HepG2 (cell line): ENCODE data around the gene RGS19. TPM values are rescaled to one million over a fixed set of nuclear protein-coding genes. Genes with fewer than 3 reads are reported as not detected.

ENCODE experiments used
- HBP1 ChIP-seq: IDR thresholded peaks from 2 replicates; pipeline ENCODE4 v1.6.1; 2016; ENCODE audit warnings: low read depth, control low read depth
- LCORL ChIP-seq, 2 experiments: fragments of 450-650 bp in 1 of 2; sonication (generic) in 1 of 2; formaldehyde crosslinking in 1 of 2; IDR thresholded peaks; 2 replicates each; pipeline versions ENCODE4 v1.5.0 to v1.6.1; 2017 to 2020; ENCODE audit warnings: antibody characterized with exemption in 1 of 2, missing genetic modification reagents in 1 of 2
- MED8 ChIP-seq: sonication (generic); formaldehyde crosslinking; IDR thresholded peaks from 2 replicates; pipeline ENCODE4 v1.8.1; 2023; ENCODE audit warnings: mild to moderate bottlenecking, missing genetic modification reagents; ENCODE audit not compliant: insufficient replicate concordance
- NR1H2 ChIP-seq: sonication (generic); formaldehyde crosslinking; IDR thresholded peaks from 2 replicates; pipeline ENCODE4 v1.8.1; 2022; ENCODE audit warnings: low read depth, missing genetic modification reagents, borderline replicate concordance
- NR2F1 ChIP-seq, 2 experiments: fragments of 450-650 bp in 1 of 2; formaldehyde crosslinking in 1 of 2; IDR thresholded peaks; 2 replicates each; pipeline versions ENCODE4 v1.5.0 to v1.6.1; 2016 to 2020; ENCODE audit warnings: mild to moderate bottlenecking in 1 of 2, missing compliant biosample characterization in 1 of 2, missing genetic modification reagents in 1 of 2, moderate library complexity in 1 of 2
- PCBP2 ChIP-seq: fragments of 200-400 bp; formaldehyde crosslinking; optimal IDR thresholded peaks from 2 replicates; pipeline ENCODE3; 2018; ENCODE audit warnings: low read length, low read depth; ENCODE audit not compliant: poor library complexity, severe bottlenecking
- PHF21A ChIP-seq: sonication (generic); formaldehyde crosslinking; IDR thresholded peaks from 2 replicates; pipeline ENCODE4 v1.5.0; 2020; ENCODE audit warnings: mild to moderate bottlenecking, missing genetic modification reagents
- POLR2A ChIP-seq, 2 experiments: IDR thresholded peaks; 2 replicates each; pipeline ENCODE4 v1.6.1; 2011; ENCODE audit warnings: low read depth in 2 of 2, low read length in 2 of 2, mild to moderate bottlenecking in 1 of 2, moderate library complexity in 1 of 2; ENCODE audit not compliant: insufficient read depth in 1 of 2
- RXRA ChIP-seq: sonication (generic); formaldehyde crosslinking; IDR thresholded peaks from 2 replicates; pipeline ENCODE4 v1.5.1; 2020; ENCODE audit warnings: missing genetic modification reagents
- RXRB ChIP-seq: IDR thresholded peaks from 2 replicates; pipeline ENCODE4 v1.6.1; 2016; ENCODE audit warnings: borderline replicate concordance, missing genetic modification reagents, missing compliant biosample characterization
- ZBTB1 ChIP-seq: sonication (generic); formaldehyde crosslinking; IDR thresholded peaks from 2 replicates; pipeline ENCODE4 v1.4.0; 2020; ENCODE audit warnings: missing genetic modification reagents, borderline replicate concordance
- ZMYM2 ChIP-seq: sonication (generic); formaldehyde crosslinking; IDR thresholded peaks from 2 replicates; pipeline ENCODE4 v1.8.0; 2022; ENCODE audit warnings: mild to moderate bottlenecking, missing genetic modification reagents
- ZNF225 ChIP-seq: sonication (generic); formaldehyde crosslinking; IDR thresholded peaks from 2 replicates; pipeline ENCODE4 v1.4.0; 2020; ENCODE audit warnings: mild to moderate bottlenecking, missing genetic modification reagents
- ZNF253 ChIP-seq: sonication (generic); formaldehyde crosslinking; IDR thresholded peaks from 2 replicates; pipeline ENCODE4 v1.8.0; 2022; ENCODE audit warnings: mild to moderate bottlenecking, missing genetic modification reagents, borderline replicate concordance
- ZNF292 ChIP-seq: sonication (generic); formaldehyde crosslinking; IDR thresholded peaks from 2 replicates; pipeline ENCODE4 v1.8.1; 2022; ENCODE audit warnings: mild to moderate bottlenecking, low read depth, missing genetic modification reagents, borderline replicate concordance
- ZNF33A ChIP-seq: sonication (generic); formaldehyde crosslinking; IDR thresholded peaks from 2 replicates; pipeline ENCODE4 v1.5.1; 2020; ENCODE audit warnings: missing genetic modification reagents, mild to moderate bottlenecking, moderate library complexity, borderline replicate concordance
- polyA plus RNA-seq, 8 experiments: library from polyadenylated mRNA; depleted of rRNA in 3 of 8; stranded (reverse) in 7 of 8; unstranded in 1 of 8; fragments of >200 nt; fragmentation: Illumina TruSeq in 4 of 8; extraction: Trizol in 4 of 8; gene quantifications; 2 replicates each; pipeline versions ENCODE4 v1.2.1 to v1.2.3, GENCODE V29; 2011 to 2016; ENCODE audit warnings: low read depth in 4 of 8, missing spikeins in 1 of 8, mixed read lengths in 1 of 8; ENCODE audit not compliant: insufficient read depth in 1 of 8
- total RNA-seq, 5 experiments: library from RNA; depleted of rRNA; stranded (reverse); fragments of >200 nt; fragmentation: Illumina TruSeq; extraction: Trizol; gene quantifications; 2 replicates each; pipeline ENCODE4 v1.2.3, GENCODE V29; 2016; ENCODE audit warnings: low read depth in 1 of 5
- TF ChIP-seq, protein P1 (sequence below): sonication (generic); formaldehyde crosslinking; IDR thresholded peaks from 2 replicates; pipeline ENCODE4 v1.4.0; 2020; ENCODE audit warnings: missing genetic modification reagents, borderline replicate concordance
- TF ChIP-seq, protein P2 (sequence below): sonication (generic); formaldehyde crosslinking; IDR thresholded peaks from 2 replicates; pipeline ENCODE4 v1.5.0; 2020; ENCODE audit warnings: mild to moderate bottlenecking, missing genetic modification reagents, borderline replicate concordance

Gene RGS19
- total and polyA plus RNA-seq, 2 of the 13 experiments (the other 11 are each of a cell fraction or from before 2014, with no cell fraction given), result 10.7 to 11.9 TPM

- TF ChIP-seq, protein P1, sequence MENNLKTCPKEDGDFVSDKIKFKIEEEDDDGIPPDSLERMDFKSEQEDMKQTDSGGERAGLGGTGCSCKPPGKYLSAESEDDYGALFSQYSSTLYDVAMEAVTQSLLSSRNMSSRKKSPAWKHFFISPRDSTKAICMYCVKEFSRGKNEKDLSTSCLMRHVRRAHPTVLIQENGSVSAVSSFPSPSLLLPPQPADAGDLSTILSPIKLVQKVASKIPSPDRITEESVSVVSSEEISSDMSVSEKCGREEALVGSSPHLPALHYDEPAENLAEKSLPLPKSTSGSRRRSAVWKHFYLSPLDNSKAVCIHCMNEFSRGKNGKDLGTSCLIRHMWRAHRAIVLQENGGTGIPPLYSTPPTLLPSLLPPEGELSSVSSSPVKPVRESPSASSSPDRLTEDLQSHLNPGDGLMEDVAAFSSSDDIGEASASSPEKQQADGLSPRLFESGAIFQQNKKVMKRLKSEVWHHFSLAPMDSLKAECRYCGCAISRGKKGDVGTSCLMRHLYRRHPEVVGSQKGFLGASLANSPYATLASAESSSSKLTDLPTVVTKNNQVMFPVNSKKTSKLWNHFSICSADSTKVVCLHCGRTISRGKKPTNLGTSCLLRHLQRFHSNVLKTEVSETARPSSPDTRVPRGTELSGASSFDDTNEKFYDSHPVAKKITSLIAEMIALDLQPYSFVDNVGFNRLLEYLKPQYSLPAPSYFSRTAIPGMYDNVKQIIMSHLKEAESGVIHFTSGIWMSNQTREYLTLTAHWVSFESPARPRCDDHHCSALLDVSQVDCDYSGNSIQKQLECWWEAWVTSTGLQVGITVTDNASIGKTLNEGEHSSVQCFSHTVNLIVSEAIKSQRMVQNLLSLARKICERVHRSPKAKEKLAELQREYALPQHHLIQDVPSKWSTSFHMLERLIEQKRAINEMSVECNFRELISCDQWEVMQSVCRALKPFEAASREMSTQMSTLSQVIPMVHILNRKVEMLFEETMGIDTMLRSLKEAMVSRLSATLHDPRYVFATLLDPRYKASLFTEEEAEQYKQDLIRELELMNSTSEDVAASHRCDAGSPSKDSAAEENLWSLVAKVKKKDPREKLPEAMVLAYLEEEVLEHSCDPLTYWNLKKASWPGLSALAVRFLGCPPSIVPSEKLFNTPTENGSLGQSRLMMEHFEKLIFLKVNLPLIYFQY (CRISPR knock-in tag), result no peak
- peak; percentile 92; the same call in 1 of the 2 replicates for TF ChIP-seq ZNF253 (CRISPR knock-in tag)
- TF ChIP-seq RXRA (CRISPR knock-in tag), result peak; percentile 79; the same call in 1 of the 2 replicates
- no peak for TF ChIP-seq NR1H2 (CRISPR knock-in tag)
- TF ChIP-seq ZNF292 (CRISPR knock-in tag), result no peak
- no peak for TF ChIP-seq LCORL (IDR thresholded peaks at IDR 0.05)
- TF ChIP-seq LCORL (CRISPR knock-in tag; IDR thresholded peaks at IDR 0.05), result peak; percentile 10; the same call in 1 of the 2 replicates
- TF ChIP-seq ZBTB1, result no peak
- TF ChIP-seq, protein P2, sequence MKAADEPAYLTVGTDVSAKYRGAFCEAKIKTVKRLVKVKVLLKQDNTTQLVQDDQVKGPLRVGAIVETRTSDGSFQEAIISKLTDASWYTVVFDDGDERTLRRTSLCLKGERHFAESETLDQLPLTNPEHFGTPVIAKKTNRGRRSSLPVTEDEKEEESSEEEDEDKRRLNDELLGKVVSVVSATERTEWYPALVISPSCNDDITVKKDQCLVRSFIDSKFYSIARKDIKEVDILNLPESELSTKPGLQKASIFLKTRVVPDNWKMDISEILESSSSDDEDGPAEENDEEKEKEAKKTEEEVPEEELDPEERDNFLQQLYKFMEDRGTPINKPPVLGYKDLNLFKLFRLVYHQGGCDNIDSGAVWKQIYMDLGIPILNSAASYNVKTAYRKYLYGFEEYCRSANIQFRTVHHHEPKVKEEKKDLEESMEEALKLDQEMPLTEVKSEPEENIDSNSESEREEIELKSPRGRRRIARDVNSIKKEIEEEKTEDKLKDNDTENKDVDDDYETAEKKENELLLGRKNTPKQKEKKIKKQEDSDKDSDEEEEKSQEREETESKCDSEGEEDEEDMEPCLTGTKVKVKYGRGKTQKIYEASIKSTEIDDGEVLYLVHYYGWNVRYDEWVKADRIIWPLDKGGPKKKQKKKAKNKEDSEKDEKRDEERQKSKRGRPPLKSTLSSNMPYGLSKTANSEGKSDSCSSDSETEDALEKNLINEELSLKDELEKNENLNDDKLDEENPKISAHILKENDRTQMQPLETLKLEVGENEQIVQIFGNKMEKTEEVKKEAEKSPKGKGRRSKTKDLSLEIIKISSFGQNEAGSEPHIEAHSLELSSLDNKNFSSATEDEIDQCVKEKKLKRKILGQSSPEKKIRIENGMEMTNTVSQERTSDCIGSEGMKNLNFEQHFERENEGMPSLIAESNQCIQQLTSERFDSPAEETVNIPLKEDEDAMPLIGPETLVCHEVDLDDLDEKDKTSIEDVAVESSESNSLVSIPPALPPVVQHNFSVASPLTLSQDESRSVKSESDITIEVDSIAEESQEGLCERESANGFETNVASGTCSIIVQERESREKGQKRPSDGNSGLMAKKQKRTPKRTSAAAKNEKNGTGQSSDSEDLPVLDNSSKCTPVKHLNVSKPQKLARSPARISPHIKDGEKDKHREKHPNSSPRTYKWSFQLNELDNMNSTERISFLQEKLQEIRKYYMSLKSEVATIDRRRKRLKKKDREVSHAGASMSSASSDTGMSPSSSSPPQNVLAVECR (CRISPR knock-in tag), result 0 out of 2 replicates have a peak, but pooled peaks have one; percentile 45
- peak in 1 of 2 experiments; percentile 1; a peak in 1 of 4 replicates for TF ChIP-seq POLR2A (IDR thresholded peaks at IDR 0.05; ENCODE audit: insufficient read depth in 1 of 2, low read depth in 2 of 2, low read length in 2 of 2)
- TF ChIP-seq NR2F1 (CRISPR knock-in tag; IDR thresholded peaks at IDR 0.05), result 0 out of 4 replicates have a peak, but pooled peaks of 1 of the 2 experiments have one; percentile 19
- TF ChIP-seq PHF21A (CRISPR knock-in tag), result 0 out of 2 replicates have a peak, but pooled peaks have one; percentile 23
- TF ChIP-seq PCBP2, result no peak
- 0 out of 2 replicates have a peak, but pooled peaks have one; percentile 9 for TF ChIP-seq ZNF225
- no peak for TF ChIP-seq HBP1
- peak; percentile 82 for TF ChIP-seq MED8 (CRISPR knock-in tag)
- TF ChIP-seq ZNF33A, result no peak
- TF ChIP-seq ZMYM2, result peak; percentile 23; the same call in 1 of the 2 replicates
- TF ChIP-seq RXRB, result peak; percentile 15; the same call in 1 of the 2 replicates
These were observed 38.9 kb downstream of the RGS19 start (continued) for GRCh38 chr20:64040231-64041039.
